Fibroblast of villous mesenchyme (primary cell): ENCODE results near the gene GPR119. TPM values are rescaled to one million over a fixed set of nuclear protein-coding genes. Genes with fewer than 3 reads are reported as not detected.
"Not testable (repeated sequence)": the region's sequence is repeated elsewhere in the genome, so short reads cannot be mapped to it uniquely, and the experiment has no call there.

Source experiments
- DNase-seq: peaks from one replicate; pipeline ENCODE4 v3.0.0-alpha.2; 2010; ENCODE audit warnings: low read depth
- H3K4me3 ChIP-seq: 2 replicates; pipeline ENCODE4 v1.5.1; 2011; ENCODE audit warnings: low read depth, mild to moderate bottlenecking, low read length
- total RNA-seq: library from RNA; depleted of rRNA; stranded (reverse); fragments of >200 nt; gene quantifications from 2 replicates; pipeline ENCODE4 v1.2.3, GENCODE V29; 2012
- TF ChIP-seq, protein P1 (sequence below): IDR thresholded peaks from 2 replicates; pipeline ENCODE4 v1.5.1; 2012; ENCODE audit warnings: low read depth, mild to moderate bottlenecking, low read length; ENCODE audit not compliant: insufficient read depth

Gene GPR119
- total RNA-seq, 1 donor = not detected

DNA sequence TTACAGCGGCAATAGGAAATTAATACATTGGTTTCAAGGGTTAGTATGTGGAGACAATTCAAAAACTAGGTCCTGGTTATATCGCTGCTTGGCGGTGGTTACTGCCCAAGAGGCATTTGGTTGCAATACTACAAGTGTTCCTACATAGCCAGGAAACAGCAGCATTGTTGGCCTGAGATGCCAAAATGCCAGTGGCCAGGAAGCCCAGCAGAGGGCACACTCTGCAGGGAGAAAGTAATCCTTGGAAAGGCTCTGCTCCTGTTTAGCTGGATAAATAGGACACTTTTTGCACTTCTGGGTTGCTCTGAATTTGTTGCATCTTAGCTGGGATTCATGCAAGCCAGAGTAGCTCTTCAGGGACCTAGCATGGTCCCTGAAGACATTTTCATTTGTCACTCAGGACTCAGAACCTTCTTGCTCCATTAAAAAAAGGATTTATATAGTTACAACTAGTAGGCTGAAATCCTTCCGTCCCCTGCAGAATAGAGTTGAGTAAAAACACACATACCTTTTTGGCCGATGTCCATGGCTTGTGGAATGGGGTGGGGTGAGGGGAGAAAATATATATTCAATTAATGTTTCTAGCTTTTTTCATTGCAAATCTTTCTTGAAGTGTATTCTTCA is 8.1 kb upstream of the GPR119 start:
- no peak overlapping the region for H3K4me3 ChIP-seq
- peak; percentile 38 for DNase-seq
- TF ChIP-seq, protein P1, sequence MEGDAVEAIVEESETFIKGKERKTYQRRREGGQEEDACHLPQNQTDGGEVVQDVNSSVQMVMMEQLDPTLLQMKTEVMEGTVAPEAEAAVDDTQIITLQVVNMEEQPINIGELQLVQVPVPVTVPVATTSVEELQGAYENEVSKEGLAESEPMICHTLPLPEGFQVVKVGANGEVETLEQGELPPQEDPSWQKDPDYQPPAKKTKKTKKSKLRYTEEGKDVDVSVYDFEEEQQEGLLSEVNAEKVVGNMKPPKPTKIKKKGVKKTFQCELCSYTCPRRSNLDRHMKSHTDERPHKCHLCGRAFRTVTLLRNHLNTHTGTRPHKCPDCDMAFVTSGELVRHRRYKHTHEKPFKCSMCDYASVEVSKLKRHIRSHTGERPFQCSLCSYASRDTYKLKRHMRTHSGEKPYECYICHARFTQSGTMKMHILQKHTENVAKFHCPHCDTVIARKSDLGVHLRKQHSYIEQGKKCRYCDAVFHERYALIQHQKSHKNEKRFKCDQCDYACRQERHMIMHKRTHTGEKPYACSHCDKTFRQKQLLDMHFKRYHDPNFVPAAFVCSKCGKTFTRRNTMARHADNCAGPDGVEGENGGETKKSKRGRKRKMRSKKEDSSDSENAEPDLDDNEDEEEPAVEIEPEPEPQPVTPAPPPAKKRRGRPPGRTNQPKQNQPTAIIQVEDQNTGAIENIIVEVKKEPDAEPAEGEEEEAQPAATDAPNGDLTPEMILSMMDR = peak; percentile 66

DNA sequence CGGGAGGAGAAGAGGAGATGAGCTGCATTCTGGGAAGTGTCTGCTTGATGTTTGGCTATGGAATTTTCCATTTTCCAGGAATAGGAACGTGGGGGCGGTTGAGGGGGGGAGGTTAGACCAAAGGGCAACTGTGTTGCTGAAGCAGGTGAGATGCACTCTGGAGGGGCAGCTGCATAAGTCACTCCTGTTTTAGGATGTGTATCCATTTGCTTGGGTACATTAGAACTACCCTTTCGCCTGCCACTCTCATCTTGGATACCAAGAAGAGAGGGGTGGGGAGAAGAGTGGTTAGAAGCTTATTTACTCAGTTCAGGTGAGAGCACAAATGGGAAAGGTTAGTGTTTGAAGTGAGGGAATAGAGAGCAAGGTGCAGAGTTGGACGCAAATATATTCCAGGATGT is 934 bp upstream of the GPR119 start:
- H3K4me3 ChIP-seq = no peak overlapping the region
- TF ChIP-seq, protein P1 = no peak
- no peak for DNase-seq

DNA sequence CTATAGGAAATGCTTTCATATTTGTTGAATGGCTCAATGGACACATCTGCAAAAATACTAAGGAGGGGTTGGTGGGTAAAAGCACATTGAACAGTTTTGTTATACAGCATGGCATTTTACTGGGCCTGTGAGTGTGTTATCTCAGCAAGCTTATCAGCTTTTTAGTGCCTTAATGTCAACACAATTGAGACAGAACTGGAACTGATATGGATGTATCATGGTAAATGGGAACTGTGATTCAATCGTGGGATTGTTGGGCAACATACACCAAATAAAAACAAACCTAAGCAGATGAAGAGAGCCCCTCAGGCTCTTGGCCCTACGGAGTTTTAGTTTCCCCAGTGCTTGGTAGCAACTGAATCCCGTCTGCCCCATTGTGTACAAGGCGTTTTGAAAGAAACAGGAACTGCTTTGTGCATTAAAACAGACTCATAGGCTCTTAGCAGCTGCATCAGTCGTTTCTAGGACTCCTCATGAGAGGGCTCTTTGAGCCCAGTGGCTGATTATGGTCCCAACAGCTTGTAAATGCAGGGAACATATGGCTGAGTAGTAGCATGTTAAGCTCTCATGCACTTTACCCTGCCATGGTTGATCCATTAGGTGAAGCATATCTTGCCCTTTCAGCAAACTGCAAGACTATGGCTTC is 7.3 kb downstream of the GPR119 start:
- no peak overlapping the region for H3K4me3 ChIP-seq
- peak; percentile 2 for DNase-seq
- TF ChIP-seq, protein P1 = no peak

DNA sequence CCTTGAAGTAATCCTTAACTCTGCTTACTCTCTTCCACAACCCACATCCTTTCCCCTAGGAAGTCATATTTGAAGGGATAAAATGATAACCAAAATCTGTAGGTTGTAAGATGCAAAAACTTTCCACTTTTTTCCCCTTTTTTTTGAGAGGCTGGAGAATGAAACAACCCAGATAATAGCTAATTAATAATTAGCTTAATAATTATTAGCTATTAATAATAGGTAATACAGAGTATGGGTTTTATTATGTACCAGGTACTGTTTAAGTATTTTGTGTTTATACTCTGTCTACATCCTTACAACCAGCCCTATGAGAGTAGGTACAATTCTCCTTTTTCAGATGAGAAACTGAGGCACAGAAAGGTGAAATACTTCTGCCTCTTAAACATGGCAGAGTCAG is 9.4 kb downstream of the GPR119 start:
- TF ChIP-seq, protein P1 = no peak
- no peak for DNase-seq
- no peak overlapping the region for H3K4me3 ChIP-seq

DNA sequence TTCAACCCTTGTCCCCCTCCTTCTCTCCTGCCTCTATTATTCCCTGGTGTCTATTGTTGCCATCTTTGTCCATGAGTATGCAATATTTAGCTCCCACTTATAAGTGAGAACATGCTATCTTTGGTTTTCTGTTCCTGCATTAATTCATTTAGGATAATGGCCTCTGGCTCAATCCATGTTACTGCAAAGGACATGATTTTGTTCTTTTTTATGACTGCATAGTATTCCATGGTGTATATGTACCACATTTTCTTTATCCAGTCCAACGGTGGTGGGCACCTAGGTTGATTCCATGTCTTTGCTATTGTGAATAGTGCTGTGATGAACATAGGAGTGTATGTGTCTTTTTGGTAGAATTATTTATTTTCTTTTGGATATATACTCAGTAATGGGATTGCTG is 33.4 kb downstream of the GPR119 start:
- DNase-seq, H3K4me3 ChIP-seq: not testable (repeated sequence)

DNA sequence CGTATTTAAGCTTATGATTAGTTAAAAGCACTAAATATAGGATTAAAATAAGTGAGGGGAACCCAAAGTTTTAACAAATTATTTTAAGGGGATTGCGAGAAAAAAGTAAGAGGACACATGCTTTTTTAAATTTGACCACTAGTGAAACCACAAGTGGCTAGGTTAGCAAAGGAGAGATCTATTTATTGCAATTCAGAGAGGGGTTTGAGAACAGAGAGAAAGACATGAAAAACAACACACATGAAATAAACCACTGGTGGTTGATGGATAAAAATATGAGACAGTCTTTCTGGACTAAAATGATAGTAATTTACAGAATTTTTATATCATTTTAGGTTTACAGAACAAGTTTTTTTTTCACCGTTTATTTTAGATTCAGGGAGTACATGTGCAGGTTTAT is 33.9 kb downstream of the GPR119 start:
- TF ChIP-seq, protein P1 = no peak
- DNase-seq = no peak
- no peak overlapping the region for H3K4me3 ChIP-seq

DNA sequence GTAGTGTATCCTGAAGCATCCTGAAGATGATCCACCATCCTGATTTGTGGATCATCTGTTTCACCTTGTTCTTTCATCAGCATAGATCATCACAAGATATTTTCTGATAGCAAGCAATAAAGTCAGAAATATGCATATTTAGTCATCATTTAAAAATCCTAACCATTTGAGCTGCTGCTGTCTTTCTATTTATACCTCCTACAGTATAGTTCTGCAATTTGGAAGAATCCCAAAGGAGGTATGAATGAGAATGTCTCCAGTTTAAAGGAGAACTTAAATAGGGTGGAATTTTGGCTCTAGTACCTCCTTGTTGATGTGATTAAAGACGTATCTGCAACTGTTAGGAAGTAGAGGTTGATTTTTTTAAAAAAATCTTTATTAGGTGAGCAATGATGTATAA is 38.2 kb downstream of the GPR119 start:
- DNase-seq = no peak
- no peak overlapping the region for H3K4me3 ChIP-seq
- TF ChIP-seq, protein P1 = no peak
